K562 (cell line): ENCODE results near the gene ANO3. TPM values are rescaled to one million over a fixed set of nuclear protein-coding genes. Genes with fewer than 3 reads are reported as not detected.

Experiments used
- ATAC-seq: fragments of 200-7000 bp; cut with Tn5 transposase; 3 replicates; pipeline ENCODE4 v1.9.1; 2020; ENCODE audit warnings: moderate library complexity
- BruUV-seq: library from RNA; stranded (reverse); fragments of 400-500 nt; replicated peaks from 2 replicates; lab custom pipeline; 2021; lab: Mats Ljungman, UMichigan
- CTCF ChIA-PET: fragments of 300-600 bp; formaldehyde crosslinking; extraction: SDS; loops from one replicate; lab custom pipeline; 2021; ENCODE audit warnings: low intra/inter-chr PET ratio; lab: Yijun Ruan, JAX
- POLR2A ChIA-PET: fragments of 300-600, 350-650 bp; sonication (Branson Sonifier 250); formaldehyde crosslinking; extraction: SDS; loops from one replicate; lab custom pipeline; 2021; ENCODE audit warnings: antibody characterized with exemption, inconsistent platforms; lab: Yijun Ruan, JAX
- DNase-seq, 4 experiments: peaks; one replicate each; pipeline versions ENCODE4 v3.0.0 to v3.0.0-alpha.2; 2011 to 2018; ENCODE audit warnings: low spot score in 3 of 4, mixed read lengths in 3 of 4; ENCODE audit errors: extremely low read depth in 1 of 4
- FAIRE-seq: peaks from 2 replicates; lab custom pipeline; 2011; peaks lifted over from hg19 to GRCh38; lab: Jason Lieb, UNC
- H2AFZ ChIP-seq: 2 replicates; pipeline ENCODE4 v1.6.0; 2011; ENCODE audit warnings: low read depth, low read length, control low read depth, inconsistent platforms
- H3K27ac ChIP-seq: fragments of 200-600 bp; 3 replicates; pipeline ENCODE4 v1.8.0; 2011; ENCODE audit warnings: low read depth, mild to moderate bottlenecking, control low read depth, inconsistent platforms, low read length, moderate library complexity, mixed read lengths; ENCODE audit errors: extremely low read depth
- H3K27me3 ChIP-seq, 2 experiments: fragments of 300-600 bp in 1 of 2; 2 replicates in 1 of 2; 3 replicates in 1 of 2; pipeline versions ENCODE4 v1.6.0 to v1.8.0; 2011; ENCODE audit warnings: inconsistent platforms in 2 of 2, low read length in 2 of 2, mild to moderate bottlenecking in 1 of 2, mixed read lengths in 1 of 2, moderate library complexity in 1 of 2; ENCODE audit not compliant: control insufficient read depth in 2 of 2, insufficient read depth in 2 of 2
- H3K36me3 ChIP-seq: fragments of 300-600 bp; 3 replicates; pipeline ENCODE4 v1.8.0; 2011; ENCODE audit warnings: mild to moderate bottlenecking, low read length, inconsistent platforms; ENCODE audit not compliant: control insufficient read depth, insufficient read depth
- H3K4me1 ChIP-seq, 2 experiments: fragments of 200-600 bp in 1 of 2; replicated peaks in 1 of 2; 2 replicates in 1 of 2; 3 replicates in 1 of 2; pipeline versions ENCODE4 v1.5.1 to v1.8.0; 2011; ENCODE audit warnings: inconsistent platforms in 2 of 2, low read length in 2 of 2, mild to moderate bottlenecking in 1 of 2, mixed read lengths in 1 of 2, moderate library complexity in 1 of 2; ENCODE audit not compliant: control insufficient read depth in 2 of 2, insufficient read depth in 2 of 2
- H3K4me2 ChIP-seq: 2 replicates; pipeline ENCODE4 v1.6.1; 2011; ENCODE audit warnings: low read length, control low read depth, inconsistent platforms, mixed read lengths; ENCODE audit not compliant: insufficient read depth
- H3K4me3 ChIP-seq: fragments of 200-600 bp; sonication (generic), shearing (Covaris generic); 2 replicates; pipeline ENCODE4 v1.5.1; 2016; ENCODE audit warnings: control low read depth, inconsistent platforms
- H3K79me2 ChIP-seq: fragments of 200-600 bp; 3 replicates; pipeline ENCODE4 v1.8.0; 2011; ENCODE audit warnings: low read length, inconsistent platforms; ENCODE audit not compliant: control insufficient read depth, insufficient read depth
- H3K9ac ChIP-seq, 2 experiments: 2 replicates each; pipeline versions ENCODE4 v1.6.0 to v1.6.1; 2011; ENCODE audit warnings: low read depth in 2 of 2, low read length in 2 of 2, control low read depth in 1 of 2, inconsistent platforms in 1 of 2, mild to moderate bottlenecking in 1 of 2, mixed read lengths in 1 of 2; ENCODE audit not compliant: insufficient read depth in 1 of 2
- H3K9me1 ChIP-seq: one replicate; pipeline ENCODE4 v1.6.0; 2011; ENCODE audit warnings: inconsistent platforms, mild to moderate bottlenecking, low read length, moderate library complexity; ENCODE audit not compliant: control insufficient read depth, insufficient read depth
- H3K9me3 ChIP-seq: replicated peaks from 2 replicates; pipeline ENCODE4 v1.5.1; 2011; ENCODE audit warnings: low read depth, low read length, inconsistent platforms; ENCODE audit not compliant: control insufficient read depth, insufficient read depth
- H4K20me1 ChIP-seq: replicated peaks from 2 replicates; pipeline ENCODE4 v1.6.1; 2011; ENCODE audit warnings: low read length, inconsistent platforms, mixed read lengths; ENCODE audit not compliant: control insufficient read depth, insufficient read depth
- BRD4 ChIP-seq: fragments of 200-600 bp; sonication (generic); IDR thresholded peaks from 2 replicates; pipeline ENCODE4 v1.6.1; 2017; ENCODE audit warnings: inconsistent platforms
- EP400 ChIP-seq: fragments of 450-650 bp; IDR thresholded peaks from 2 replicates; pipeline ENCODE4 v1.6.1; 2017; ENCODE audit warnings: antibody characterized with exemption, mild to moderate bottlenecking, moderate library complexity
- HDAC8 ChIP-seq: fragments of 450-650 bp; IDR thresholded peaks from 2 replicates; pipeline ENCODE4 v1.6.1; 2016; ENCODE audit warnings: mild to moderate bottlenecking, missing genetic modification characterization, moderate library complexity, missing compliant biosample characterization
- RHOXF2B ChIP-seq: fragments of 250-450 bp; sonication (Bioruptor Pico); conservative IDR thresholded peaks from 2 replicates; pipeline ENCODE4 v1.5.1; 2021
- SMARCE1 ChIP-seq: fragments of 450-650 bp; IDR thresholded peaks from 2 replicates; pipeline ENCODE4 v1.7.1; 2016; ENCODE audit warnings: mild to moderate bottlenecking
- YY1 ChIP-seq, 3 experiments: IDR thresholded peaks; 2 replicates each; pipeline ENCODE4 v1.6.1; 2011; ENCODE audit warnings: low read length in 2 of 3, mild to moderate bottlenecking in 2 of 3, moderate library complexity in 2 of 3, borderline replicate concordance in 1 of 3, control low read depth in 1 of 3, low read depth in 1 of 3; ENCODE audit not compliant: insufficient read depth in 3 of 3, insufficient replicate concordance in 2 of 3, control insufficient read depth in 1 of 3, insufficient read length in 1 of 3; ENCODE audit errors: extremely low read depth in 1 of 3
- ZNF175 ChIP-seq: fragments of 200-800 bp; sonication (Bioruptor generic); IDR thresholded peaks from 2 replicates; pipeline ENCODE4 v1.6.1; 2016; ENCODE audit warnings: low read depth, mild to moderate bottlenecking, missing genetic modification characterization, missing compliant biosample characterization
- WGBS: fragments of 100-300 bp; shearing (Covaris generic); methylation state at CpG from one replicate; pipeline ENCODE4 v1.1.6; 2016; ENCODE audit warnings: low coverage, mixed read lengths; ENCODE audit not compliant: insufficient coverage; ENCODE audit errors: missing lambda C conversion rate; 5-methylcytosine and 5-hydroxymethylcytosine counted together
- in situ Hi-C: fragments of 300-500 bp; cut with MboI; formaldehyde crosslinking; loops from 4 replicates; pipeline ENCODE4 v1.15.0; 2018; ENCODE audit warnings: inconsistent platforms, mixed read lengths
- intact Hi-C: fragments of 100-400 bp; cut with micrococcal nuclease; formaldehyde crosslinking; loops from 2 replicates; pipeline ENCODE4 v1.14.2; 2022
- polyA plus RNA-seq, 8 experiments: library from polyadenylated mRNA; depleted of rRNA in 4 of 8; stranded (reverse) in 5 of 8; unstranded in 3 of 8; fragments of >200 nt; fragmentation: Nextera tagmentation in 2 of 8; fragmentation: Illumina TruSeq in 1 of 8; extraction: Ambion mirVana in 2 of 8; extraction: Trizol in 1 of 8; gene quantifications; 2 replicates each; pipeline versions ENCODE4 v1.2.1 to v1.2.3, GENCODE V29; 2011 to 2014; ENCODE audit warnings: inconsistent platforms in 1 of 8, missing spikeins in 1 of 8
- total RNA-seq, 7 experiments: library from RNA; depleted of rRNA in 6 of 7; stranded (reverse); fragments of >200 nt in 6 of 7; fragmentation: Illumina TruSeq in 2 of 7; extraction: Trizol in 2 of 7; gene quantifications; 2 replicates each; pipeline versions ENCODE4 v1.2.1 to v1.2.3, GENCODE V29; 2011 to 2021; ENCODE audit warnings: low replicate concordance in 1 of 7
- TF ChIP-seq, protein P1 (sequence below): fragments of 450-650 bp; IDR thresholded peaks from 2 replicates; pipeline ENCODE4 v1.6.1; 2016; ENCODE audit warnings: low read depth

The ANO3 gene
- total and polyA plus RNA-seq, 9 of the 15 experiments (the other 6 are each of a cell fraction or from before 2014, with no cell fraction given) = 0.01 to 0.13 (median 0.04) TPM; not detected in 1

DNA sequence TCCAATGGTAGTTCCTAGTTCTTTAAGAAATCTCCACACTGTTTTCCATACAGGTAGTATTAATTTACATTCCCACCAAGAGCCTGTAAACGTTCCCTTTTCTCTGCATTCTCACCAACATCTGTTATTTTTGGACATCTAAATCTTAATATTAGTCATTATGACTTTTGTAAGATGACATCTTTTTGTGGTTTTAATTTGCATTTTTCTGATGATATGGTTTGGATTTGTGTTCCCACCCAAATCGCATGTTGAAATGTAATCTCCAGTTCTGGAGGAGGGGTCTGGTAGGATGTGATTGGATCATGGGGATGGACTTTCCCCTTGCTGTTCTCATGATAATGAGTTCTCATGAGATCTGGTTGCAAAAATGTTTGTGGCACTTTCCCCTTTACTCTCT, 151.2 kb downstream of the ANO3 start:
- 8% methylated on average over 2 of the region's 2 CpGs for WGBS
- in situ Hi-C loops = no loop called here

DNA sequence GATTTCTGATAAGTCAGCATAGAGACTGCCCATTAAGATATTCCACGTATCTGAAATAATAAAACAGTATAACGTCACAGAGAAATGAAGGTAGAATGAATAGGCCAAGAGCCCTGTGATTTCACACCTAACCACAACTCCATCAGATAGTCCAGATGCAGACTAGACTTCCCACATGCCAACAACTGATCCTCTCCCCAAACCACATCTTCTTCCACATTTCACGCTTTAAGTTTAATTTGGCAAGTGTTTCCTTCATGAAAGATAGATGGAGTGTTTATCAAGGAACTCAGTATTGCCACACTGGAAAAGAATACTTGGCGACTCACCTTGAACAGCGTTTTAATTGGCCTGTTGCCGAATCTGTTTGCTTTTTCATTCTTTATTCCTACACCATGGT, 158.6 kb downstream of the ANO3 start:
- no TSS peak for BruUV-seq
- ChIA-PET POLR2A (no interaction called here), CTCF (no interaction called here)
- no peaks in the 10 kb centered on the region for H3K79me2 ChIP-seq
- no peak overlapping the region for H3K4me2 ChIP-seq
- in situ Hi-C loops (no loop called here), intact Hi-C loops (no loop called here)
- 1% methylated on average over 6 of the region's 6 CpGs for WGBS
- H3K9me3 ChIP-seq = 0 out of 2 replicates have a peak, but pooled peaks cover 2% of the 10 kb centered on the region
- no peak for DNase-seq
- H4K20me1 ChIP-seq = no peaks in the 10 kb centered on the region
- TF ChIP-seq BRD4 (no peak), ZNF175 (CRISPR knock-in tag) (no peak), YY1 (IDR thresholded peaks at IDR 0.05; ENCODE audit: borderline replicate concordance in 1 of 3, control insufficient read depth in 1 of 3, extremely low read depth in 1 of 3, insufficient read depth in 3 of 3, insufficient read length in 1 of 3, insufficient replicate concordance in 2 of 3, low read depth in 1 of 3, low read length in 2 of 3) (no peak), RHOXF2B (CRISPR knock-in tag) (no peak), SMARCE1 (no peak), HDAC8 (tag) (no peak)
- TF ChIP-seq, protein P1, sequence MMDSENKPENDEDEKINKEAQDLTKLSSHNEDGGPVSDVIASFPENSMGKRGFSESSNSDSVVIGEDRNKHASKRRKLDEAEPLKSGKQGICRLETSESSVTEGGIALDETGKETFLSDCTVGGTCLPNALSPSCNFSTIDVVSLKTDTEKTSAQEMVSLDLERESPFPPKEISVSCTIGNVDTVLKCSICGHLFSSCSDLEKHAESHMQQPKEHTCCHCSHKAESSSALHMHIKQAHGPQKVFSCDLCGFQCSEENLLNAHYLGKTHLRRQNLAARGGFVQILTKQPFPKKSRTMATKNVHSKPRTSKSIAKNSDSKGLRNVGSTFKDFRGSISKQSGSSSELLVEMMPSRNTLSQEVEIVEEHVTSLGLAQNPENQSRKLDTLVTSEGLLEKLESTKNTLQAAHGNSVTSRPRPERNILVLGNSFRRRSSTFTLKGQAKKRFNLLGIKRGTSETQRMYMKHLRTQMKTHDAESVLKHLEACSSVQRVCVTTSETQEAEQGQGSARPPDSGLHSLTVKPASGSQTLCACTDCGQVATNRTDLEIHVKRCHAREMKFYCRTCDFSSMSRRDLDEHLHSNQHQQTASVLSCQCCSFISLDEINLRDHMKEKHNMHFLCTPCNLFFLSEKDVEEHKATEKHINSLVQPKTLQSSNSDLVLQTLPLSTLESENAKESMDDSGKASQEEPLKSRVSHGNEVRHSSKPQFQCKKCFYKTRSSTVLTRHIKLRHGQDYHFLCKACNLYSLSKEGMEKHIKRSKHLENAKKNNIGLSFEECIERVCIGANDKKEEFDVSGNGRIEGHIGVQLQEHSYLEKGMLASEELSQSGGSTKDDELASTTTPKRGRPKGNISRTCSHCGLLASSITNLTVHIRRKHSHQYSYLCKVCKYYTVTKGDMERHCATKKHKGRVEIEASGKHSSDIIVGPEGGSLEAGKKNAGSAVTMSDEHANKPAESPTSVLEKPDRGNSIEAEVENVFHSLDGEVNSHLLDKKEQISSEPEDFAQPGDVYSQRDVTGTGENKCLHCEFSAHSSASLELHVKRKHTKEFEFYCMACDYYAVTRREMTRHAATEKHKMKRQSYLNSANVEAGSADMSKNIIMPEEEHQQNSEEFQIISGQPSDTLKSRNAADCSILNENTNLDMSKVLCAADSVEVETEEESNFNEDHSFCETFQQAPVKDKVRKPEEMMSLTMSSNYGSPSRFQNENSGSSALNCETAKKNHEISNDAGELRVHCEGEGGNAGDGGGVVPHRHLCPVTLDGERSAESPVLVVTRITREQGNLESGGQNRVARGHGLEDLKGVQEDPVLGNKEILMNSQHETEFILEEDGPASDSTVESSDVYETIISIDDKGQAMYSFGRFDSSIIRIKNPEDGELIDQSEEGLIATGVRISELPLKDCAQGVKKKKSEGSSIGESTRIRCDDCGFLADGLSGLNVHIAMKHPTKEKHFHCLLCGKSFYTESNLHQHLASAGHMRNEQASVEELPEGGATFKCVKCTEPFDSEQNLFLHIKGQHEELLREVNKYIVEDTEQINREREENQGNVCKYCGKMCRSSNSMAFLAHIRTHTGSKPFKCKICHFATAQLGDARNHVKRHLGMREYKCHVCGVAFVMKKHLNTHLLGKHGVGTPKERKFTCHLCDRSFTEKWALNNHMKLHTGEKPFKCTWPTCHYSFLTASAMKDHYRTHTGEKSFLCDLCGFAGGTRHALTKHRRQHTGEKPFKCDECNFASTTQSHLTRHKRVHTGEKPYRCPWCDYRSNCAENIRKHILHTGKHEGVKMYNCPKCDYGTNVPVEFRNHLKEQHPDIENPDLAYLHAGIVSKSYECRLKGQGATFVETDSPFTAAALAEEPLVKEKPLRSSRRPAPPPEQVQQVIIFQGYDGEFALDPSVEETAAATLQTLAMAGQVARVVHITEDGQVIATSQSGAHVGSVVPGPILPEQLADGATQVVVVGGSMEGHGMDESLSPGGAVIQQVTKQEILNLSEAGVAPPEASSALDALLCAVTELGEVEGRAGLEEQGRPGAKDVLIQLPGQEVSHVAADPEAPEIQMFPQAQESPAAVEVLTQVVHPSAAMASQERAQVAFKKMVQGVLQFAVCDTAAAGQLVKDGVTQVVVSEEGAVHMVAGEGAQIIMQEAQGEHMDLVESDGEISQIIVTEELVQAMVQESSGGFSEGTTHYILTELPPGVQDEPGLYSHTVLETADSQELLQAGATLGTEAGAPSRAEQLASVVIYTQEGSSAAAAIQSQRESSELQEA = no peak
- H3K27ac ChIP-seq = no peak overlapping the region
- H3K4me3 ChIP-seq = no peak overlapping the region
- no peaks in the 10 kb centered on the region for H3K36me3 ChIP-seq
- H2AFZ ChIP-seq = no peak overlapping the region
- H3K27me3 ChIP-seq = no peaks in the 10 kb centered on the region
- FAIRE-seq = no peak
- no peaks in the 10 kb centered on the region for H3K9me1 ChIP-seq
- H3K4me1 ChIP-seq = no peaks in the 10 kb centered on the region
- no peak overlapping the region for H3K9ac ChIP-seq
- no peak for ATAC-seq

More for the DNA sequence above, 151.2 kb downstream of the ANO3 start:
- Histone ChIP-seq H4K20me1 (no peaks in the 10 kb centered on the region), H3K9ac (no peak overlapping the region), H3K4me2 (no peak overlapping the region), H3K36me3 (no peaks in the 10 kb centered on the region), H3K27me3 (no peaks in the 10 kb centered on the region), H3K79me2 (no peaks in the 10 kb centered on the region)
- no peak for ATAC-seq
- no peak for DNase-seq
- CTCF ChIA-PET = no interaction called here
- no peak for TF ChIP-seq EP400
- TF ChIP-seq, all 486 proteins: peak for 0
- Histone ChIP-seq H3K9me1 (no peaks in the 10 kb centered on the region), H3K4me1 (no peaks in the 10 kb centered on the region), H2AFZ (no peak overlapping the region), H3K27ac (no peak overlapping the region), H3K4me3 (no peak overlapping the region), H3K9me3 (0 out of 2 replicates have a peak, but pooled peaks cover 2% of the 10 kb centered on the region)
- POLR2A ChIA-PET = no interaction called here
- intact Hi-C loops = no loop called here
- FAIRE-seq = no peak
- no TSS peak for BruUV-seq
